BLaER1 (cell line): ENCODE results near the gene UBE2F.

Experiments used
- H3K27ac ChIP-seq: shearing (Covaris generic); formaldehyde crosslinking; 2 replicates; pipeline ENCODE4 v1.8.1; 2022
- H3K27me3 ChIP-seq: shearing (Covaris generic); formaldehyde crosslinking; 2 replicates; pipeline ENCODE4 v1.8.1; 2022
- H3K36me3 ChIP-seq: shearing (Covaris generic); formaldehyde crosslinking; 2 replicates; pipeline ENCODE4 v1.8.1; 2022
- H3K4me1 ChIP-seq: shearing (Covaris generic); formaldehyde crosslinking; 2 replicates; pipeline ENCODE4 v1.8.1; 2022
- H3K4me2 ChIP-seq: shearing (Covaris generic); formaldehyde crosslinking; 2 replicates; pipeline ENCODE4 v1.8.1; 2022
- H3K4me3 ChIP-seq: shearing (Covaris generic); formaldehyde crosslinking; 2 replicates; pipeline ENCODE4 v1.8.1; 2022
- H3K9ac ChIP-seq: shearing (Covaris generic); formaldehyde crosslinking; 2 replicates; pipeline ENCODE4 v1.8.1; 2022
- H3K9me3 ChIP-seq: shearing (Covaris generic); formaldehyde crosslinking; 2 replicates; pipeline ENCODE4 v1.8.1; 2022
- H4K20me1 ChIP-seq: shearing (Covaris generic); formaldehyde crosslinking; 2 replicates; pipeline ENCODE4 v1.8.1; 2022
- Cebpa-rat ChIP-seq: shearing (Covaris generic); IDR thresholded peaks from 2 replicates; pipeline ENCODE4 v1.8.1; 2022

Gene UBE2F

DNA sequence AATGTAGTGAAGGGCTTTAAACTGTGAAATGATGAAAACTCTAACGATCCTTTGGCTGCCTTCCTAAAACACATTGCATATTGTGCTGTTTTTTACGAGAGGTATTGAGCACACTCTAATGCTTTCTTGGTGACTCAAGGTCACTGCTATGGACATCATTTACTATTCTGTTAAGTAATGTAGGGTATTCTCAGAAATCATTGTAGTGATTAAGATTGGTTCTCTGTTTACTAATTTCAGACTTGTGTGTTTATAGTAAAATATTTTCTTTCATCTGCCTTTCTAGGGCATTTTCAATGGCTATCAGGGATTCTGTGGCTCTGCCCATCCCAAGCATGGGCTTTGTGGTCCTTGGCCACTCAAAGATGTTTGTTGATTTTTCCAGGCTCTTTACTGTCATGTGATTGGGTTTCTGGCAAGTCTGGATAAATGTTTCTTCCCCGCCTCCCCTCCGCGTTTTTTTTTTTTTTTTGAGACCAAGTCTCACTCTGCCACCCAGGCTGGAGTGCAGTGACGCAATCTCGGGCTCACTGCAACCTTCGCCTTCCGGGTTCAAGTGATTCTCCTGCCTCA is 29.3 kb downstream of the UBE2F start:
- no peak overlapping the region for H3K4me2 ChIP-seq
- no peaks in the 10 kb centered on the region for H4K20me1 ChIP-seq
- H3K27ac ChIP-seq = no peak overlapping the region
- H3K4me3 ChIP-seq = no peak overlapping the region
- no peaks in the 10 kb centered on the region for H3K4me1 ChIP-seq
- no peaks in the 10 kb centered on the region for H3K27me3 ChIP-seq
- 0 out of 2 replicates have a peak, but pooled peaks have one; percentile 12 for TF ChIP-seq Cebpa-rat
- peaks cover 10% of the 10 kb centered on the region for H3K9me3 ChIP-seq
- H3K36me3 ChIP-seq = peaks cover 41% of the 10 kb centered on the region
- H3K9ac ChIP-seq = no peak overlapping the region

DNA sequence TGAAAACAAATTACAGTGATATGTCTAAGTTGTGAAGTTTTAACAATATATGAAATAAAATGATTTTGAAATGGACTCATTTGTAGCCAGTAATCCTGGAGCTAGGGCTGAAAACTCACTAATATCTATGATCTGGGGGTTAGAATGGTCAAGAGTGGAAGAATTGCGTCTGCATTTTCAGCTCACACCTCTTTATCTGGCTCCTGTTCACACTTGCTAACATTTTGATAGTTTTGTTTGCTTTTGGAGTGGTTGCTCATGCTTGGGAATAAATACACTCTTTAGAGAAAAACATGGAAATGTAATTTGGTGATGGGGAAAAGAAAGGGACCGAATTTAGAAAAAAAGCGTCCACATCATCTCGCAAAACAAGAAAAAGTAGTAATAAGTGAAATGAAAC is 30.7 kb downstream of the UBE2F start:
- Histone ChIP-seq H3K36me3 (peaks cover 30% of the 10 kb centered on the region), H3K4me3 (no peak overlapping the region)
- TF ChIP-seq Cebpa-rat = no peak

DNA sequence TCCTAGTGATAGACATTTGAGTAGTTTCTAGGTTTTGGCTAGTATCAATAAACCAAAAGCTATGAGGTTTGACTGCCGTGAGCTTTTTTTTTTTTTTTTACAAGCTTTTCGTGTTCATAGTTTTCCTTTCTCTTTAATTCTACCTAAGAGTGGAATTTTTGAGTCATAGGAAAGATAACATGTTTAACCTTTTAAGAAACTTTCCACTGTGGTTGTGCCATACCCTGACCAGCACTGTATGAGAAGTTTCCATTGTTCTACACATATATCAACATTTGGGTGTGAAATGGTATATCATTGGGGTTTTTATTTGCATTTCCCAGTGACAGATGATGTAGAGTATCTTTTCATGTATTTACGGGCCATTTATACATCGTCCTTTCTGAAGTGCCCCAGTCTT is 31.7 kb downstream of the UBE2F start:
- Histone ChIP-seq H3K4me1 (no peaks in the 10 kb centered on the region), H3K4me3 (no peak overlapping the region), H3K27ac (no peak overlapping the region), H3K36me3 (peaks cover 24% of the 10 kb centered on the region), H4K20me1 (no peaks in the 10 kb centered on the region), H3K27me3 (no peaks in the 10 kb centered on the region), H3K9ac (no peak overlapping the region), H3K9me3 (peaks cover 10% of the 10 kb centered on the region), H3K4me2 (no peak overlapping the region)
- TF ChIP-seq Cebpa-rat = no peak

More for the DNA sequence above, 30.7 kb downstream of the UBE2F start:
- H3K27ac ChIP-seq = no peak overlapping the region
- no peak overlapping the region for H3K9ac ChIP-seq
- H3K4me2 ChIP-seq = no peak overlapping the region
- no peaks in the 10 kb centered on the region for H3K4me1 ChIP-seq
- H3K27me3 ChIP-seq = no peaks in the 10 kb centered on the region
- H4K20me1 ChIP-seq = no peaks in the 10 kb centered on the region
- H3K9me3 ChIP-seq = peaks cover 10% of the 10 kb centered on the region

GRCh38 chr2:238003234-238004031 is 36.6 kb downstream of the UBE2F start:
- H3K27ac ChIP-seq = no peak overlapping the region
- H3K27me3 ChIP-seq = no peaks in the 10 kb centered on the region
- peaks cover 17% of the 10 kb centered on the region for H3K36me3 ChIP-seq
- no peak overlapping the region for H3K4me3 ChIP-seq
- peaks cover 13% of the 10 kb centered on the region; the same call in 1 of the 2 replicates for H4K20me1 ChIP-seq
- peaks cover 10% of the 10 kb centered on the region for H3K9me3 ChIP-seq
- H3K4me2 ChIP-seq = no peak overlapping the region
- H3K9ac ChIP-seq = no peak overlapping the region
- no peaks in the 10 kb centered on the region for H3K4me1 ChIP-seq
- TF ChIP-seq Cebpa-rat = no peak

DNA sequence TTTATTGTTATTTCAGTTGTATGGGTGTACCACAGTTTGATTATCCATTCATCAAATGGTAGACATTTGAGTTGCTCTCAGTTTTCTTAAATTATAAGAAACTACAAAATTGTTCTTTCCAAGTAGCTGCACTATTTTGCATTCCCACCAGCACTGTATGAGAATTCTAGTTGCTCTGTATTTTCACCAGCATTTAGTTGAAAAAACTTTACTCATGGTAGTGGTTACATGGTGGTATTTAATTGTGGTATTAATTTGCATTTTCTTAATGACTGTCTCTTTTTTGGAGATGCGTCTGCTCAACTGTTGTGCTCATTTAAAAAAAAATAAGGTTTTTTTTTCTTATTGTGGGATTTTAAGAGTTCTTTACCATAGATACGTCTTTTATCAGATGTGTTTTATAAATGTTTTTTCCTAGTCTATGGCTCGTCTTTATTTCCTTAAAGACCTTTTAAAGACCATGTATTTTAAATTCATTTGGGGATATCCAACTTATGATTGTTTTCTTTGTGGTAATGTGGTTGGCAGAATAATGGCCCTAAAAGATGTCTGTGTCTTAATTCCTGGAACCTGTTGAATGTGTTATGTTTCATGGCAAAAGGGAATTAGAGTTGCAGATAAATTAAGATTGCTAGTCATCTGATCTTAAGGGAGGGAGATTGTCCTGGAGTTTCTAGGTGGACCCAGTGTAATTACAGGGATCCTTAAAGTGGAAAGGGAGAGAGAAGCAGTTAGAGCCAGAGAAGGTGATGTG is 37.4 kb downstream of the UBE2F start:
- Histone ChIP-seq H3K36me3 (peaks cover 17% of the 10 kb centered on the region), H4K20me1 (peaks cover 13% of the 10 kb centered on the region; the same call in 1 of the 2 replicates), H3K9ac (no peak overlapping the region), H3K4me1 (no peaks in the 10 kb centered on the region; the same call in 1 of the 2 replicates), H3K27me3 (no peaks in the 10 kb centered on the region), H3K9me3 (peaks cover 7% of the 10 kb centered on the region), H3K4me2 (no peak overlapping the region), H3K27ac (no peak overlapping the region), H3K4me3 (no peak overlapping the region)
- TF ChIP-seq Cebpa-rat = no peak

- no peak for TF ChIP-seq Cebpa-rat
- Histone ChIP-seq H3K4me2 (no peak overlapping the region), H3K36me3 (peaks cover 9% of the 10 kb centered on the region; the same call in 1 of the 2 replicates), H3K9ac (no peak overlapping the region), H3K27ac (no peak overlapping the region), H3K9me3 (no peaks in the 10 kb centered on the region), H3K27me3 (no peaks in the 10 kb centered on the region), H3K4me3 (no peak overlapping the region), H3K4me1 (peaks cover 5% of the 10 kb centered on the region; the same call in 1 of the 2 replicates), H4K20me1 (peaks cover 13% of the 10 kb centered on the region; the same call in 1 of the 2 replicates)
Observed at GRCh38 chr2:238005528-238005927, 38.7 kb downstream of the UBE2F start.

GRCh38 chr2:238006510-238006909 is 39.7 kb downstream of the UBE2F start:
- H3K4me3 ChIP-seq = no peak overlapping the region
- no peaks in the 10 kb centered on the region for H3K9me3 ChIP-seq
- H3K27me3 ChIP-seq = no peaks in the 10 kb centered on the region
- no peak overlapping the region for H3K4me2 ChIP-seq
- H3K27ac ChIP-seq = no peak overlapping the region
- peaks cover 9% of the 10 kb centered on the region; the same call in 1 of the 2 replicates for H3K36me3 ChIP-seq
- peaks cover 5% of the 10 kb centered on the region; the same call in 1 of the 2 replicates for H3K4me1 ChIP-seq
- no peak for TF ChIP-seq Cebpa-rat
- H3K9ac ChIP-seq = no peak overlapping the region
- peaks cover 14% of the 10 kb centered on the region; the same call in 1 of the 2 replicates for H4K20me1 ChIP-seq

- TF ChIP-seq Cebpa-rat = no peak
- Histone ChIP-seq H3K4me2 (no peak overlapping the region), H3K27ac (no peak overlapping the region), H3K4me1 (peaks cover 5% of the 10 kb centered on the region; the same call in 1 of the 2 replicates), H3K9ac (no peak overlapping the region), H3K36me3 (peaks cover 17% of the 10 kb centered on the region; the same call in 1 of the 2 replicates), H3K4me3 (no peak overlapping the region), H4K20me1 (peaks cover 20% of the 10 kb centered on the region; the same call in 1 of the 2 replicates), H3K27me3 (no peaks in the 10 kb centered on the region), H3K9me3 (no peaks in the 10 kb centered on the region)
Observed at GRCh38 chr2:238007924-238008323, 41.1 kb downstream of the UBE2F start.

DNA sequence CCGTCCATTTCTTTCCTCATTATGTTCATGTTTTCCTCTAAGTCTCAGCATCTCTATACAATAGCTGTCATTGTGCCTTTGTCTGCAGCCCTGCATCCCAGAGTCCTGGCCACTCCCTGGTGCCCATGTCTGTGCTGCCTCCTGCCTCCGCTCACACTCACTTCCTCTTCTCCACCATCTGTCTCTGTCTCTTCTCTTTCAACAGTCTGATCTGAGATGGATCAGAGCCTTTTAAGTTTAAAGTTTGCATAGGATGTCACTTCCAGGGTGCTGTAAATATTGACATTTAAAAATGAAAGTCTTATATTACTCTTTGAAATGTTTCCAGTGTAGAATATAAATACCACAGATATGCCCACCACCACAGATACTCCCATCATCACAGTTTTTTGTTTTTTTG is 42.7 kb downstream of the UBE2F start:
- Histone ChIP-seq H3K4me2 (no peak overlapping the region), H3K4me1 (peaks cover 5% of the 10 kb centered on the region; the same call in 1 of the 2 replicates), H3K27me3 (no peaks in the 10 kb centered on the region), H3K27ac (no peak overlapping the region), H3K9ac (no peak overlapping the region), H3K9me3 (no peaks in the 10 kb centered on the region), H3K4me3 (no peak overlapping the region), H4K20me1 (peaks cover 18% of the 10 kb centered on the region; the same call in 1 of the 2 replicates), H3K36me3 (peaks cover 25% of the 10 kb centered on the region)
- no peak for TF ChIP-seq Cebpa-rat
